Right lung (tissue), 5 donors: Measurements from ENCODE around the gene RGS12. TPM values are rescaled to one million over a fixed set of nuclear protein-coding genes. Genes with fewer than 3 reads are reported as not detected.

Experiments used
- DNase-seq, 2 donors: peaks; one replicate each; pipeline ENCODE4 v3.0.0-alpha.2; 2013
- polyA plus RNA-seq, 5 donors: library from polyadenylated mRNA; unstranded; fragments of 120-200 nt; gene quantifications; one replicate each; pipeline versions ENCODE4 v1.2.1 to v1.2.3, GENCODE V29; 2013; ENCODE audit warnings: inconsistent platforms in 1 of 5, low replicate concordance in 1 of 5; ENCODE audit not compliant: insufficient read length in 5 of 5, insufficient read depth in 1 of 5

The RGS12 gene
- polyA plus RNA-seq, 5 donors = 51.1 to 71.5 (median 67.7) TPM

DNA sequence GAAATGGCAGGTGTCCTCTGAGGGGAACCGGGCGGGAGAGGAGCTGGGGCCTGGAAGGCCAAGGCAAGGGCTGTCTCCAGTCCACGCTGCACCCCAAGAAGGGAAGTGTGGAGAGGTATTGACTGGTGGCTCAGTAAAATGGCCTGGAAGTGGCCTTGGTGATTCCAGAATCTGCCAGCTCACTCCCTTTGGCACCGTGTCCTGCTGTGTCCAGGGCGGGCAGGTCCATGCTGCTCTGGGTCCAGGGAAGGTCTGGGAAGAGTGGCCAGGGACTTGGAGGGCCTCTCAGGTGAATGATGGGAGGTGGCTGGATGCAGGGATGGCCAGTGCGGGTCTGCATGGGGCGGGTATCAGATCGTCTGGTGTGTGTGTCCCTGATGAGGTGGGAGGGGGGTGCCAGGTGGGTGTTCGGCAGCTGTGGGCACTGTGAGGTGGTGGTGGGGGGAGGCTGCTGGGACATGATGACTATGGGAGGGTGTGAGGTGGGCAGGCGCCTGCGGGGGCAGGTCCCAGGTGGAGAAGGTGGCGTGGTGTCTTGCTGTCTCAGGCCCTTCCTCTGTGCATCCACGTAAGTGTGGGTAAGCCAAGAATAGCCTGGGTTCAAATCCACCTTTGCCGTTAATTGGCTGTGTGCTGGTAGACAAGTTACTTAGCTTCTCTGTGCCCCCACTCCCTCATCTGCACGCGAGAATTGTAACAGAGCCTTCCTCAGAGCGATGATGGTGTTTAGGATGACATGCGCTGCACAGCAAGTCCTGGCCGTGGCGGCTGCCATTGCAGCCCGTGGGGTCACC, 17.7 kb downstream of the RGS12 start:
- no peak for DNase-seq

GRCh38 chr4:3311095-3311372, 18.2 kb downstream of the RGS12 start:
- no peak for DNase-seq

GRCh38 chr4:3311489-3312171, 18.8 kb downstream of the RGS12 start:
- no peak for DNase-seq

GRCh38 chr4:3312362-3312761, 19.5 kb downstream of the RGS12 start:
- no peak for DNase-seq

- DNase-seq = no peak
Observed at GRCh38 chr4:3313139-3313538, 20.3 kb downstream of the RGS12 start.

DNA sequence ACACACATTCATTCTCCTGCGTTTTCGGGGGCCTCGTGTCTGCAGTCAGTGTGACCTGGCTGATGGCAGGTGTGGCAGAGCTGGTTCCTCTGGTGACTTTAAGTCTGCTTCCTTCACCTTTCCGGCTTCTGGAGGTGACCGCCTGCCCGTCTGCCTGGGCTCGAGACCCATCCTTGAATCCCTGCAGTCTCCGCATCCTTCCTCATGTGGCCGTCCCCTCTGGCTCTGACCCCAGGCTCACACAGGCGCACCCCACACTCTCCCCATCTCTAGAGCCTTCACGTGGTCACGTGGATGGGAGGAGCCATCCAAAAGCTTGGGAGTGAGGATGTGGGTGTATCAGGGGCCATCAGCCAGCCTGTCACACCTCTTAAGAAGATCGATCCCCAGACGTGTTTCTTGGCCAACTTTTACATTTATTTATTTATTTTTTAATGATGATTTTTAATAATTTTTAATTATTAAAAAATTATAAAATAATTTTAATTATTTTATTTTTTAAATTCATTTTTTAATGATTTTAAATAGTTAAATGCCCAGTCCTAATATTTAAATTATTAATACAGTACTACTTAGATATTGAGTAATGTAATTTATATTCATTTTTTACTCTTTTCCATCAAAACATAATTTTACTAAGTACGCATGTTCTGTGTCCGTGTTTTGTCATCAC, 20.9 kb downstream of the RGS12 start:
- DNase-seq = no peak

DNA sequence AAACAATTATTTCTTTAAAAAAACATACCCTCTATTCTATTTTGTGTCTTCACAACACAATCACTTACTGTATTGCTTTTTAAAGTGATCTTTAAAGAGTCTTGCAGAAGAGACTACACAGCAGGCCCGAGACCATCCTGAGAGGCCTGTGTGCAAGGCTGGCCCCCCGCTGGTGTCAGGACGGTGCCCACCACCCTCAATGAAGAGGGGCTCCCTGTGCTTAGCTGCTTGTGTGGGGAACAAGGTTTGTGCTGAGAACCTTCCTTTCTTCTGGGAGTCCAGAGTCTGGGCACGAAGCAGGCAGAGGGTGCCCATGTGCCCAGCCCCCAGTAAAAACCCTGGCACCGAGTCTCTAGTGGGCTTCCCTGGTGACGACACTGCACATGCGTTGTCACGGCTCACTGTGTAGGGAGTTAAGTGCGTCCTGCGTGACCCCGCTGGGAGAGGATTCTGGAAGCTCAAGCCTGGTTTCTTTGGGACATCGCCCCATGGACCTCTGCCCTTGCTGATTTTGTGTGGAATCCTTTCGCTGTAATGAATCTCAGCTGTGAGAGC, 22.0 kb downstream of the RGS12 start:
- no peak for DNase-seq

DNA sequence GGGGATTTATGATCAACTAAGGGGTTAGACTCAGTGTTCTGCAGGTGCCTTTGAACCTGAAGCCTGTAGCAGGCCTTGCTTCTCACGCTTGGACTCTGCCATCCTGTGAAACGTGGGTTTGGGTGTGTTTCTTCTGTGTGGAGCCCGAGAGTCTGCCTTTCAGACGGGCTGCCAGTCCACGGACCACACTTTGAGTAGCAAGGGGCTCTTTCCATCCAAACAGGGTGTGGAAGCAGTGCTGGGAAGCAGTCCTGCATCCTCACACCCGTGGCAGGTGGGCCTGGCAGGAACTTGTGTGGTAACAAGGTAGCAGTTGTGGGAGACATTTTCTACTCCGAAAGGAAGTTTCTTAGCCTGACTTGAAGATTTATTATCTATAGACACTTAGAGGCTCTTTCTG, 22.7 kb downstream of the RGS12 start:
- DNase-seq = no peak

GRCh38 chr4:3316146-3316545, 23.3 kb downstream of the RGS12 start:
- no peak for DNase-seq

DNA sequence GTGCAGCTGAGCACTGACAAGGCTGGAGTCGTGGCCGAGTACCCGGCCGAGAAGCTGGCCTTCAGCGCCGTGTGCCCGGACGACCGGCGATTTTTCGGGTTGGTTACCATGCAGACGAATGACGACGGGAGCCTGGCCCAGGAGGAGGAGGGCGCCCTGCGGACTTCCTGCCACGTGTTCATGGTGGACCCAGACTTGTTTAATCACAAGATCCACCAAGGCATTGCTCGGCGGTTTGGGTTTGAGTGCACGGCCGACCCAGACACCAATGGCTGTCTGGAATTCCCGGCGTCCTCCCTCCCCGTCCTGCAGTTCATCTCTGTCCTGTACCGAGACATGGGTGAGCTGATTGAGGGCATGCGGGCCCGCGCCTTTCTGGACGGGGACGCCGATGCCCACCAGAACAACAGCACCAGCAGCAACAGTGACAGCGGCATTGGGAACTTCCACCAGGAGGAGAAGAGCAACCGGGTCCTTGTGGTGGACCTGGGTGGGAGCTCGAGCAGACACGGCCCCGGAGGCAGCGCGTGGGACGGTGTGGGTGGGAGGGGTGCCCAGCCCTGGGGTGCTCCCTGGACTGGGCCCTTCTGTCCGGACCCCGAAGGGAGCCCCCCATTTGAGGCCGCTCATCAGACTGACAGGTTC, 24.3 kb downstream of the RGS12 start:
- DNase-seq = no peak

DNA sequence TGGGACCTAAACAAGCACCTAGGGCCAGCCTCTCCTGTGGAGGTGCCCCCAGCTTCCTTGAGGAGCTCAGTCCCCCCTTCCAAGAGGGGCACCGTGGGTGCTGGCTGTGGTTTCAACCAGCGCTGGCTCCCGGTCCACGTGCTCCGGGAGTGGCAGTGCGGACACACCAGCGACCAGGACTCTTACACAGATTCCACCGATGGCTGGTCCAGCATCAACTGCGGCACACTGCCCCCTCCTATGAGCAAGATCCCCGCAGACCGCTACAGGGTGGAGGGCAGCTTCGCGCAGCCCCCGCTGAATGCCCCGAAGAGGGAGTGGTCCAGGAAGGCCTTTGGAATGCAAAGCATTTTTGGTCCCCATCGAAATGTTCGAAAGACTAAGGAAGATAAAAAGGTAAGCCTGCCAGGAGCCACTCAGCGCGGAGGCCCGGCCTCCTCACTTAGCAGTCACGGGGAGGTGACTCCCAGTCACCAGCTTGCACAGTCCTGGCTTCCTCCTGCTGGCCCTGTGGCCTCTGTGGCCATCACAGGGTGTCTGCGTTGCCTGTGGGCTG, 24.9 kb downstream of the RGS12 start:
- DNase-seq = no peak

DNA sequence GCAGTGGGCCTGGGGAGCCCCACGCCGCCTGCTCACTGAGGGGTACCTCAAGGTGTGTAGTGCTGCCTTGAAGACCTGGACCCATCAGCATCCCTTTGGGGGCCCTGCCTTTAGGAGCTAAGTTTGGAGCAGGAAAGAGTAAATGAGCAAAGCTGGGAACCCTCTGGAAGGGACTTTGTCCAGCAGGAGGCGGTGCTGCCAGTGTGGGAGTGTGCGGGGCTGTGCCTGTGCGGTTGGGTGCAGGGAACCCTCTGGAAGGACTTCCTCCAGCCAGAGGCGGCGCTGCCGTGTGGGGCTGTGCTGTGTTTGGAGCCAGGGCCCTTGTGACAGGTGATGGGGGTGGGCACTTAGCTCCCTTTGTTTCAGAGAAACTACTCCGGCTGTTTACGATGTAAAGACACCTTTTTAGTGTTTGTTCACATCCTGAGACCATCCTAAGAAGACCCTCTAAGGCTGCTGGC, 25.8 kb downstream of the RGS12 start:
- DNase-seq = no peak

DNA sequence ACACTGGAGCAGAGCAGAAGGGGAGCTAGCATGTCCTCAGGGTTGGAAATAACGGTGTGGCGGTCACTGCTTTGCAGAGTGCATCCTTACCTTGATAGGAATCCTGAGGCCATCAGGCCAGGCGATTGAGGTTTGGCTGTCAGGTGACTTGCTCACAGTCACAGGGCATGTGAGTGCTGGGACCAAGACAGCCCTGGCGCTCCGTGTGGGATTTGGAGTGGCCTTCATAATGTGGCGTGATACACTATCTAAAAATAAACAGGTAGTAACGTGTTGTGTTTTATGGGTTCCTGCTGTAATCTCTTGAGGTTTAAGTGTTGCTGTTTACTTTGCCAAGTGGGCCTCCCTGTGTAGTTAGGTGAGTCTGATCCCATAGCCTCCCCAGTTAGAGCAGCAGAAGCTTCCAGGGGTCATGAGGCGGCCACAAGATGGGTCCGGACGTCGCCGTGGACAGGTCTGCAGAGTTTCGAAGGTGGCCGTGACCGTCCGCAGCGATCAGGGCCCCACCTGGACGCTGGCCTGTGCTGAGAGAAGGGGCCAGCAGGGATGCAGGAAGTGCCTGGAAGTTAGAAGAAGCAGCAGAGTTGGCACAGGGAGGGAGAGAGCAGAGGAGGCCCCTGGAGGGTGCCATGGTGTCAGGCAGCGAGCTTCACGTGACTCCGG, 27.7 kb downstream of the RGS12 start:
- no peak for DNase-seq

DNA sequence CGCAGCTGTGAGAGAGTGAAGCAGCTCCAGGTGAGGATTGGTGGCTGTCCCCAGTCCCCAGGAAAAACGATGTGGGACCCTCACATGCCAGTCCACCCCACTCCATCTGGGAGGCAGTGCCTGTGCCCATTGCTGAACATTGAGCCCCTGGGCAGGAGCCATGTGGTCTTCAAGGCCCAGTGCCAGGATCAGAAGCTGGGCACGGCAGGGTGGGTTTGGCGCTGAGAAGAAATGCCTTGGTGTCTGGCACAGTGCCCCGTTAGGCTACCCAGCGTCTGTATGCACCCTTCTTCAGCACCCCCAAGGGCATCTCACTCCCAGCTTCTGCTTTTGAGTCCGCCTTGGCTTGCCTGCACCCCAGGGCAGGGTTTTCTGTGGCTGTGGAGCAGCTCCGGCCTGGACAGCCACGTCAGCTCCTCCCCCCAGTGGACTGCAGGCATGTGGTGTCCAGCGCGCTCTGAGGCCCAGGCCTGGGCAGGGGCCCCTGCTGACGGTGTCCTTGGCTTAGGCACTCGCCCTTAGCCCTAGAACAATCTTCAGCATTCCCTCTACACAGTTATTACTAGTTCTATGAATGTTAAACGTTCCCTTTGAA, 28.6 kb downstream of the RGS12 start:
- DNase-seq = no peak

GRCh38 chr4:3322059-3322550, 29.3 kb downstream of the RGS12 start:
- DNase-seq = no peak

DNA sequence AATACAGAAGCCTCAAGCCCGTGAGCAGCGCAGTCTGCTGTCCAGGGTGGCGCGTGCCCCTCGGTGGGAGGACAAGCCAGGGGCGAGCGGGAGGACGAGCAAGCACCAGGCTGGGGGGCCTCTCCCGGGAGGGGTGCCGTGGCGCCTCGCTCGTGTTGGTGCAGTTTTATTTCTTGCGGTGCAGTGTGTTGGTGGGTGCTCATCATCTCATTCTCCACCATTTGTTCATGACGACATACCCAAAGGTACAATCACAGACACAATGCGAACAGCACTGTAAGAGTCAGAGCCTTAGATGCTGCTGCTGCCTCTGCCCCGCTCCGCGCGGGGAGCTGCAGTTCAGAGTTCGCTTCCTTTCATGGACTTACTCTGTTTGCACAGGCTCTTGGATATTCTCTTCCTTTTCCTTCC, 30.3 kb downstream of the RGS12 start:
- no peak for DNase-seq

- DNase-seq = no peak
Observed at GRCh38 chr4:3324093-3324815, 31.4 kb downstream of the RGS12 start.

DNA sequence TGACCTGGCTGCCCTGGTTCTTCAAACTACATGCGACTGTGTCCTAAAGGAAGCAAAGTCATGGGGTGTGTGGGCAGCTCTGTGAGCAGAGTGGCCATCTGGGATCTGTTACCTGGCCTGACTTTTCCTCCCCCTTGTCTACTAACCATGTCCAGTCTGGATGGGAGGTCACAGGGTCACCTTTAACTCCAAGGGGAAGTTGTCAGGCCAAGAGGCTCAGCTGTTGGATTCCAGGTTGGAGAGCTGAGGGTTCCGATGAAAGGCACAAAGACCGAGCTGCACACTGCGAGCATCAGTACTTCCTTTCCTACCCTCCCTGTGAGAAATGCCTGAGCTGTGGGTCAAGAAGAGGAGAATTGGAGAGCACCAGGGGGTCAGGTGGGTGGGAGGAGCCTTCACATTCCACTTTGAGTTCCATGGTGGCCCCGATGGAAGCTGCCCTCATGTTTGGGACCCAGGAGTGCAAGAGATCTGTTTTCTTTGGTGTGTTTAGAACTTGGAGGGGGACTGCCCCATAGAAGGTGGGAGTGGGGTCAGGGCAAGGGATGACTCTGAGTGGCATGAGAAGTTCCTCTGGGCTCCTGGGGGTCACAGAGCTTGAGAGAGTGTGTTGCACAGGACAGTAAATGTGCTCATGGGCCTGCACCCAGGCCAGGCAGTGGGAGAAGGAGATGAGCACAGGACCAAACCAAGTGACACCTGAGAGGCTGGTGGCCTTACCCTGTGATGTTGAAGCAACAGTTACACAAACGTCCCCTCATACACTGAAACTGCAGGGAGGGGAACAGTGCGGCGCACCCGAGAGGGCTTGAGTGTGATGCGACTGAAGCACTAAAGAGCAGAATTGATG, 36.2 kb downstream of the RGS12 start:
- no peak for DNase-seq

GRCh38 chr4:3329887-3330286, 37.1 kb downstream of the RGS12 start:
- DNase-seq = no peak
